NCI-H1105 treated with DMSO at 0.1 percent for 48 hours (cell line): ENCODE data around the gene UNC5CL.

ENCODE experiments used
- DNase-seq: peaks from one replicate; lab custom pipeline; 2025; lab: John Stamatoyannopoulos, UW

The UNC5CL gene

GRCh38 chr6:41063884-41064285, 24.9 kb upstream of the UNC5CL start:
- DNase-seq = no peak

DNA sequence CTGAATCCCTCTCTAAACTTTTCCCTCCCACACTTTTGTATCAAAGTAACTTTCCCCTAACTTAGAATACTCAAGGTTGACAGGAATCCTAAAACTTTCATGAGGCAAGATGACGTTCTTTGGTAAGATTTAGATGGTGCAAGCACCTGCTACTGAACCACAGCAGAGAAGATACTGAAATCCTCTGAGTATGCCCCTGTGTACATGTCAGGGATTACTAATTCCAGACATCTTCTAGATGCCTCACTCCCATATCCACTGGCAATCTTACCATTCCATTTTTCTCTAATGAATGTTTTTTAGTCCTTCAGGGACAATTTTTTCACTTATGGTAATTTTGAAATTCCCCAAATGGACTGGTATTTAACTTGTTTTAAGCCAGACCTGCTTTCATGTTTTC, 23.0 kb upstream of the UNC5CL start:
- no peak for DNase-seq

- no peak for DNase-seq
Measured at GRCh38 chr6:41061196-41061726, 22.2 kb upstream of the UNC5CL start.

GRCh38 chr6:41059556-41059955, 20.5 kb upstream of the UNC5CL start:
- DNase-seq = no peak

DNA sequence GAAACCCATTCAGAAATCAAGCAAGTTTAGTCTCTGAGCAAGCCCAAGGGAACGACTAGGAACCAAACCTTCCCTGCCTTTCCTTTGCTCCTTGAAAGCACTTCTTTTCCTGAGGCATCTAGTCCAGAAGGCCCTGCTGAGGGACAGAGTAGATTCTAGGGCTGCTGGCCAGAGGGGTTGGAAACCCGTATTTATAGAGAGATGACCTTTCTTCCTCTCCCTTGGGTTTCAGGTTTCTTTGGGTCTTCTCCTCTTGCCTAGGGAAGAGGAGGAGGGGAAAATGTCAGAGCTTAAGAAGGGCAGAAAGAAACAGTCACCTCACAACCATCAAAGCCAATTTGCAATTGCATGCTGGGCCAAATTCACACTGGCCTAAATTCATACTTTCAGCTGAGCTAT, 19.8 kb upstream of the UNC5CL start:
- no peak for DNase-seq

DNA sequence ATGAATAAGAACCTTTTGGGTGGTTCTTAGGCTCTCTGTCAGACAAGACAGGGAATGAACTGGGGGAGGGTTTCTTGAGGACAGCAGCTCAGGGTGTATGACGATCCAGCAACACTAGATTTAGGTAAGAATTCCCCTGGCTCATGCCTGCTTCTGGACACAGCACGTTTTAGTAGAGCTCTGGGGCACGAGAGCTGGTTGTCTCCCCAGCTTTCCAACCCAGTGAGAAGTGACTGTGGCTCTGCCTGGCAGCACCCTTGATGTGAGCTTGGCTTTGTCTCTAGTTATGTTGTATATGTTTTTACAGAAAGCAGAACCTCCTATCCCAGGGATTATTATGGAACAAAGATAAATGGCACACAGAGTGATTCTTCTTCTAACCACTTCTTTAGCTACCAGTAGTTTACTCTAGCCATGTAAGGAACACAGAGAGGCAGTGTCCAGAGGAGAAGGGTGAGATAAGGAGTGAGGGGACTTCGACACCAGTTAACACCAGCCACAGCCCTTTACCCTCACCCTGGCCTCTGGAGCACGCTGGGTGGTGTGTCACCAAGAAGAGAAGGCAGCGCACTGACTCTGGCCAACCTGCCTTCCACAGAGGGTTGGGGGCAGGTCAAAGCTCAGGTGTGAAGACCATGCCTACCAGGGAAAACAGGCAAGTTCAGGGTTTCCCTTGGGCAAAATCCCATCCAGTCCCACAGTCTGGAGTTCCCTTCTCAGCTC, 17.9 kb upstream of the UNC5CL start:
- DNase-seq = no peak

DNA sequence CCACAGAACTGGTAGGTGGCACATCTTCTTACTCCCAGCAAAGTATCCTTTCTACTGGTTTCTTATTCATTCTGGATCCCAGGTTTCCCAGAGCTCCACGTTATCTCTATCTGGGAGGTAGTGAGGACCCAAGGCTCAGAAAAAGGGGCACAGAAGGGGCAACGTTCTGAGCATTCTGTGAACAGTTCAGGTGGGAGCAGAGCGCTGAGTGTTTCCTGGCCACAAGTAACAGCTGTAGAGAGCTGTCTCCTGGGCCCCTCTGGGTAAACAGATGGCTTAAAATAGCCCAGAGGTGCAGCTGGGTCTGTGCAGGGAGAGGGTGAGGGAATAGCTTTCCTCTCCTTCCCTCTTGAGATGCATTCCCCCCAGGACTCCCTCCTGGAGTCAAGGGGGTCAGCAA, 16.1 kb upstream of the UNC5CL start:
- no peak for DNase-seq

- no peak for DNase-seq
Measured at GRCh38 chr6:41054511-41054910, 15.5 kb upstream of the UNC5CL start.

GRCh38 chr6:41053041-41053440, 14.0 kb upstream of the UNC5CL start, which contains the start of gene APOBEC2:
TSS of gene APOBEC2 (plus strand) at chr6:41053202. CDS start at chr6:41053348, 146 bp downstream.
- no peak for DNase-seq

- no peak for DNase-seq
Measured at GRCh38 chr6:41051873-41052272, 12.9 kb upstream of the UNC5CL start.

DNA sequence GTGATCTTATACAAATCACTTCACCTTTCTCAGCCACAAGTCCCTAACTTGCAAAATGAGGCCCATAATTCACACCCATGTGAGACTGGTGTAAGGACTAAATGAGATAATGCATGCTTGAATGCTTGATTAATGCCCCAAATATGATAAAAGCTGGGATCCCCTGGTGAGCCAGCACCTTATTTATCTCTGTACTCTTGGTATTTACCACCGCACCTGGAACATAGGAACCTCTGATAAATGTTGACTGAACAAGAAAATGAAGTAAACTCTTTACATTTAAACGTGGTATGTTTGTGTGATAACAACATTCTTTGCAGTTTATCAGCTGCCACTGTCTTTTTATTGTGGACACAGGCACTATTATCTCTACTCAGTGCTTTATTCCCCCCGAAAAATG, 11.5 kb upstream of the UNC5CL start:
- DNase-seq = no peak

DNA sequence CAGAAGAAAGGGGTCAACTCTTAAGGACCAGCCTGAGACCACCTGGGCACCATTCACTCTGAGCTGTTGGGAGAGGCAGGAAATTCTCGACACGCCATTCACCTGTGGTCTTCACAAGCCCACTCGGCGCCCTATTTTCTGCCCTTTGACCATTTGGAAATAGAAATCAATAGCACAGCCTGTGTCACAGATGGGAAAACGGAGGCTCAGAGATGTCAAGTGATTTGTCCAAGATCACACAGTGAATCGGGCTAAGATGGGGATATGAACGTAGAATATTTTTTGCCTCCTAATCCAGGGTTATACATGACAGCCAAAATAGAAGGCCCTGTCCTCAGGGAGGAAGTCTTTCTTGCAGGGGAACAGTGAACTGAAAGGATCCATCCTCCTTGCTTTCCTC, 10.9 kb upstream of the UNC5CL start:
- no peak for DNase-seq

DNA sequence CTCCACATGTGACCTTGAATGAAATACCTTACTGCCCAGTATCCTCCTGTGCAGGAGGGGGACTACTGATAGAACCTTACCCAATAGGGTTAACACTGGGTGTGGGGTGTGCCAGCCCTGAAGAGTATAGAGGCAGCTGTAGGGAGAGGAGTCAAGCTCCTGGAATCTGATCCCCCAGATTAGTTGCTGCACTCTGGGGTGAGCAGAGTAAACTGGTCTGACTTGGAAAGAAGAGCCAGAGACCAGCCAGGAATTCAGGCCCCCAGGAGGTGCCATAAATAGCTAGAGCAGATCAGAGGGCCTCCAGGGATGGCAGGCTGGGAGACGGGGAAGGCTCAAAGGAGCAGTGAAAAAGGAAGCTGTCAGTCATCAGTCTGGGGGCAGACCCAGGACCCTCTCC, 10.5 kb upstream of the UNC5CL start:
- no peak for DNase-seq

- DNase-seq = no peak
Measured at GRCh38 chr6:41047745-41048732, 9.0 kb upstream of the UNC5CL start.

DNA sequence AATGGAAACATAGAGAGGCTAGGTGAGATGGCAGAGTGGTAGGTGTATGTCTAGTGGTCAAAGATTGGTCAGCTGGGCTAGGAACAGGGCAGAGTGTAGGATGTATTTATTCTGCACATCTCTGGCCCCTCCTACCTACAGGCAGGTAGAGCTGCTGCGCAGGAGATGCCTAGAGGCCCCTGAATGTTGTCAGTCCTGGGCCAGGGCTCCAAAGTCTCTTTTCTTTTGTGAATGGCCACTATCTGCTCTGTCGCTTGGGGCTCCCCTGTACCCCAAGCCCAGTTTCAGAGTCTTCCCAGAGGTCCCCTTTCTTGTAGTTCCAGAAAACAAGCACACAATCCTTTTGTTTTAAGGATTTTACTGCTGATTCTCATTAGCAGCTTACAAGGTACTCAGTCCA, 8.3 kb upstream of the UNC5CL start:
- DNase-seq = no peak

DNA sequence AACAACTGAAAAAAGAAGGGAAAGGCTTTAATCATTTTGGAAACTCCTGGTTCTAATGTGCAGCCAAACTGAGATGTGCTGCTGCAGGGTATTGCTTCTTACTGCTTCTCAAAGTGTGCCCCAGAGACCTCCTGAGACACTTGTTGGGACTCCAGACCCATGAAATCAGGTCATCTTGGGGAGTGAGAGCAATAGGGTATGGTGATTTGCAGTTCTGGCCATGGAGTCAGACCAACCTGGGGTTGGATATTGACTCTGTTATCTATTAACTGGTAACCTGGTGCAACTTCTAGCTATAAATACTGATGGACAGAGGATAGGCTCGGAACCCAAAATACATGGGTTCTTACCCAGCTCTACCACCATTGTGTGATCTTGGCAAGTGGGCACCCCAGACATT, 7.1 kb upstream of the UNC5CL start:
- no peak for DNase-seq

DNA sequence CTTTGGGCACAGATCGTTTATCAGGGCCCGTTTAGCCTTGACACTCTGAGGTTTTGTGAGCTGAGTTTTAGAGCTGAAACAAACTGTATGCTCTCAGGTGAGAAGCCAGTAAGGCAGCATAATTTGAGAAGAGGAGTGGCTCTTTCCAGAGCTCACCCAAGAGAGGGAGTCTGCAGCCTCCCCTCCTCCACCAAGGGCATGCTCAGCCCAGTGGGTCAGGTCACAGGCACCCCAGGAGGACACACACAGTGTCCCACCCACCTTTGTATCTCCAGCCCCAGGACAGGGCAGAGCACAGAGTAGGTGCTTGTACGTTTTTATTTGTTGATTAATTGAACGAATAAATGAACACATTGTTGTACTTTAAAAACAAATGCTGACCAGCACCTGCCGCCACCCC, 6.6 kb upstream of the UNC5CL start:
- no peak for DNase-seq

- DNase-seq = no peak
Measured at GRCh38 chr6:41043151-41043550, 4.1 kb upstream of the UNC5CL start.

- DNase-seq = no peak
Measured at GRCh38 chr6:41042226-41043055, 3.4 kb upstream of the UNC5CL start, which contains the start of gene TSPO2. TSS of gene TSPO2 (plus strand) at chr6:41042467. CDS start at chr6:41042986, 519 bp downstream.

GRCh38 chr6:41040940-41041536, 2.0 kb upstream of the UNC5CL start:
- no peak for DNase-seq
